Posterior cingulate gyrus (tissue), 11 donors: ENCODE results near the gene ERMP1.

ENCODE experiments used
- DNase-seq, 10 donors: peaks; one replicate each; pipeline versions ENCODE4 v3.0.0 to v3.0.0-alpha.2; 2020 to 2021; ENCODE audit warnings: mixed read lengths in 3 of 10
- intact Hi-C: fragments of 100-400 bp; cut with DNase I; formaldehyde crosslinking; loops from one replicate; pipeline ENCODE4 v1.15.1; 2023

Gene ERMP1

GRCh38 chr9:5857928-5858327 lies 25.0 kb upstream of the ERMP1 start:
- intact Hi-C loops = no loop called here
- DNase-seq = no peak

GRCh38 chr9:5854063-5854790 lies 21.3 kb upstream of the ERMP1 start:
- intact Hi-C loops = no loop called here
- DNase-seq = no peak

GRCh38 chr9:5853617-5854016 lies 20.7 kb upstream of the ERMP1 start:
- intact Hi-C loops = no loop called here
- no peak for DNase-seq

- no peak for DNase-seq
- intact Hi-C loops = no loop called here
Measured at GRCh38 chr9:5852987-5853386, 20.1 kb upstream of the ERMP1 start.

GRCh38 chr9:5851445-5851844 lies 18.5 kb upstream of the ERMP1 start:
- intact Hi-C loops = no loop called here
- DNase-seq = no peak

- DNase-seq = no peak
- intact Hi-C loops = no loop called here
Measured at GRCh38 chr9:5850724-5851122, 17.8 kb upstream of the ERMP1 start.

- intact Hi-C loops = no loop called here
- DNase-seq = no peak
Measured at GRCh38 chr9:5848372-5848882, 15.5 kb upstream of the ERMP1 start.

- DNase-seq = no peak
- intact Hi-C loops = no loop called here
Measured at GRCh38 chr9:5846501-5846921, 13.6 kb upstream of the ERMP1 start.

- DNase-seq = no peak
- intact Hi-C loops = no loop called here
Measured at GRCh38 chr9:5846096-5846495, 13.2 kb upstream of the ERMP1 start.

- intact Hi-C loops = no loop called here
- DNase-seq = no peak
Measured at GRCh38 chr9:5845157-5845531, 12.2 kb upstream of the ERMP1 start.

GRCh38 chr9:5843794-5844471 lies 11.0 kb upstream of the ERMP1 start:
- intact Hi-C loops = no loop called here
- no peak for DNase-seq

GRCh38 chr9:5842929-5843793 lies 10.2 kb upstream of the ERMP1 start:
- DNase-seq = no peak
- intact Hi-C loops = no loop called here

GRCh38 chr9:5841771-5842573 lies 9.1 kb upstream of the ERMP1 start:
- intact Hi-C loops = no loop called here
- DNase-seq = no peak

- no peak for DNase-seq
- intact Hi-C loops = no loop called here
Measured at GRCh38 chr9:5840788-5841187, 7.9 kb upstream of the ERMP1 start.

GRCh38 chr9:5839572-5839902 lies 6.6 kb upstream of the ERMP1 start:
- intact Hi-C loops = loop anchor here (10.0 kb wide), 1 partner anchor 175 kb away; the partner anchor contains the start of gene RANBP6
- peak in 1 of 10 donors; percentile 26 for DNase-seq

GRCh38 chr9:5838884-5839571 lies 6.1 kb upstream of the ERMP1 start:
- intact Hi-C loops = loop anchor here (10.0 kb wide), 1 partner anchor 176 kb away; the partner anchor contains the start of gene RANBP6

GRCh38 chr9:5835808-5836207 lies 2.9 kb upstream of the ERMP1 start:
- no peak for DNase-seq
- intact Hi-C loops = loop anchor here (10.0 kb wide), 1 partner anchor 179 kb away; the partner anchor contains the start of gene RANBP6

More at GRCh38 chr9:5838884-5839571, 6.1 kb upstream of the ERMP1 start:
- DNase-seq = no peak

- intact Hi-C loops = loop anchor here (5.0 to 10.0 kb wide), 2 partner anchors 37 to 181 kb away; partner anchors contain the start of gene RANBP6
- DNase-seq = no peak
Measured at GRCh38 chr9:5834214-5834613, 1.3 kb upstream of the ERMP1 start.

GRCh38 chr9:5832071-5832537 lies 813 bp downstream of the ERMP1 start:
- intact Hi-C loops = loop anchor here (5.0 to 10.0 kb wide), 2 partner anchors 35 to 183 kb away; partner anchors contain the start of gene RANBP6
- DNase-seq = no peak
